OCI-LY1 (cell line): Measurements from ENCODE around the gene VEPH1.

Experiments used
- H2AFZ ChIP-seq: fragments of 200-600 bp; sonication (generic), shearing (Covaris generic); 2 replicates; pipeline ENCODE4 v1.6.0; 2014; ENCODE audit warnings: antibody characterized with exemption, mild to moderate bottlenecking, low read length
- H3F3A ChIP-seq: fragments of 200-600 bp; sonication (generic), shearing (Covaris generic); 2 replicates; pipeline ENCODE4 v1.6.0; 2014; ENCODE audit warnings: mild to moderate bottlenecking, antibody characterized with exemption, low read length, moderate library complexity; ENCODE audit not compliant: insufficient read depth
- H3K27ac ChIP-seq: fragments of 200-600 bp; sonication (generic); 2 replicates; pipeline ENCODE4 v1.5.1; 2014; ENCODE audit warnings: low read length, mixed run types, mild to moderate bottlenecking, low read depth; ENCODE audit not compliant: poor library complexity, severe bottlenecking
- H3K27me3 ChIP-seq: fragments of 200-600 bp; sonication (generic); 2 replicates; pipeline ENCODE4 v1.6.0; 2014; ENCODE audit warnings: antibody characterized with exemption, mild to moderate bottlenecking, low read length, moderate library complexity; ENCODE audit not compliant: insufficient read depth
- H3K36me3 ChIP-seq: fragments of 200-600 bp; sonication (generic); 2 replicates; pipeline ENCODE4 v1.6.1; 2014; ENCODE audit warnings: mild to moderate bottlenecking, antibody characterized with exemption, low read length, moderate library complexity, mixed read lengths; ENCODE audit not compliant: insufficient read depth
- H3K4me1 ChIP-seq: fragments of 200-600 bp; sonication (generic); 2 replicates; pipeline ENCODE4 v1.5.1; 2014; ENCODE audit warnings: mild to moderate bottlenecking, low read length, moderate library complexity; ENCODE audit not compliant: insufficient read depth, severe bottlenecking
- H3K4me2 ChIP-seq: fragments of 200-600 bp; sonication (generic), shearing (Covaris generic); 2 replicates; pipeline ENCODE4 v1.6.1; 2014; ENCODE audit warnings: low read length
- H3K4me3 ChIP-seq: fragments of 200-600 bp; sonication (generic); 2 replicates; pipeline ENCODE4 v1.5.1; 2014; ENCODE audit warnings: low read length, low read depth, mild to moderate bottlenecking, mixed read lengths; ENCODE audit not compliant: poor library complexity, severe bottlenecking
- H3K79me2 ChIP-seq: fragments of 200-600 bp; shearing (Covaris generic); 2 replicates; pipeline ENCODE4 v1.6.1; 2016; ENCODE audit warnings: mixed run types, low read length, mixed read lengths; ENCODE audit not compliant: insufficient read depth
- H3K9ac ChIP-seq: fragments of 200-600 bp; sonication (generic), shearing (Covaris generic); 2 replicates; pipeline ENCODE4 v1.6.1; 2014; ENCODE audit warnings: mild to moderate bottlenecking, low read length, mixed read lengths
- H3K9me2 ChIP-seq: fragments of 200-600 bp; sonication (generic), shearing (Covaris generic); 2 replicates; pipeline ENCODE4 v1.6.1; 2014; ENCODE audit warnings: low read depth, mild to moderate bottlenecking, low read length, mixed read lengths
- H3K9me3 ChIP-seq: fragments of 200-600 bp; shearing (Covaris generic); 2 replicates; pipeline ENCODE4 v1.6.1; 2014; ENCODE audit warnings: low read length, mixed read lengths
- H4K20me1 ChIP-seq: fragments of 200-600 bp; sonication (generic), shearing (Covaris generic); 2 replicates; pipeline ENCODE4 v1.6.0; 2016; ENCODE audit warnings: mild to moderate bottlenecking, low read length; ENCODE audit not compliant: insufficient read depth
- EZH2 ChIP-seq: fragments of 200-600 bp; sonication (generic), shearing (Covaris generic); IDR thresholded peaks from 2 replicates; pipeline ENCODE4 v1.8.0; 2017; ENCODE audit warnings: borderline replicate concordance, mixed run types, mild to moderate bottlenecking, antibody characterized with exemption, low read length, moderate library complexity, mixed read lengths
- TF ChIP-seq, protein P1 (sequence below): fragments of 200-600 bp; sonication (generic), shearing (Covaris generic); IDR thresholded peaks from 2 replicates; pipeline ENCODE4 v1.5.1; 2017; ENCODE audit warnings: mild to moderate bottlenecking, antibody characterized with exemption, low read length, moderate library complexity, mixed read lengths

The VEPH1 gene

DNA sequence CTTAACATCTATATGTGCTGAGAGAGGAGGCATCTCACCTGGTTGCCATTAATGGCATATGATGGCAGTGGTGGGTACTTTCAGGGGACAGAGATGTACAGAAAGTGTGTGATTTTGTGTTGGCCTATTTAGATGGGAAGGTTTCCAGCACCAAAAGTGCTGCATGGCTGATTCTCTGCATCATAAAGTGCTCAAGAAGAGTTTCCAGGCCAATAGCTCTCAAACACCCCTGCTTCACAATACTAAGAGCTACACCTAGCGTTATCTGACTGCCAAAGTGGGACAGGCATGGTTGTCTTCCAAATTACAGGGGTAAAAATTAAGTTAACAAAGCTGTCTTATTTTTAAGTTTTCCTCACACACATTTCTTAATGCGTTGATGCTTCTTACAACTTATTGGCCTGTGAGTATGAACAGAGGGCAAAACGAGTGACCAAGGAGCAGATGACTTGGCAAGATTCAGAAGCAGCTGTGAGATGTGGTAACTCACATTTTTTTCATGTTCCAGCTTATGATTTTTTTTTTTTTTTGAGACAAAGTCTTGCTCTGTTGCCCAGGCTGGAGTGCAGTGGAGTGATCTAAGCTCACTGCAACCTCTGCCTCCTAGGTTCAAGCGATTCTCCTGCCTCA lies 41.4 kb upstream of the VEPH1 start:
- no peak overlapping the region for H3K4me3 ChIP-seq
- H3K27ac ChIP-seq, result no peak overlapping the region
- no peaks in the 10 kb centered on the region for H3F3A ChIP-seq
- TF ChIP-seq, protein P1, sequence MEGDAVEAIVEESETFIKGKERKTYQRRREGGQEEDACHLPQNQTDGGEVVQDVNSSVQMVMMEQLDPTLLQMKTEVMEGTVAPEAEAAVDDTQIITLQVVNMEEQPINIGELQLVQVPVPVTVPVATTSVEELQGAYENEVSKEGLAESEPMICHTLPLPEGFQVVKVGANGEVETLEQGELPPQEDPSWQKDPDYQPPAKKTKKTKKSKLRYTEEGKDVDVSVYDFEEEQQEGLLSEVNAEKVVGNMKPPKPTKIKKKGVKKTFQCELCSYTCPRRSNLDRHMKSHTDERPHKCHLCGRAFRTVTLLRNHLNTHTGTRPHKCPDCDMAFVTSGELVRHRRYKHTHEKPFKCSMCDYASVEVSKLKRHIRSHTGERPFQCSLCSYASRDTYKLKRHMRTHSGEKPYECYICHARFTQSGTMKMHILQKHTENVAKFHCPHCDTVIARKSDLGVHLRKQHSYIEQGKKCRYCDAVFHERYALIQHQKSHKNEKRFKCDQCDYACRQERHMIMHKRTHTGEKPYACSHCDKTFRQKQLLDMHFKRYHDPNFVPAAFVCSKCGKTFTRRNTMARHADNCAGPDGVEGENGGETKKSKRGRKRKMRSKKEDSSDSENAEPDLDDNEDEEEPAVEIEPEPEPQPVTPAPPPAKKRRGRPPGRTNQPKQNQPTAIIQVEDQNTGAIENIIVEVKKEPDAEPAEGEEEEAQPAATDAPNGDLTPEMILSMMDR, result no peak
- TF ChIP-seq EZH2, result no peak
- no peak overlapping the region for H2AFZ ChIP-seq
- no peaks in the 10 kb centered on the region for H3K36me3 ChIP-seq
- no peaks in the 10 kb centered on the region for H3K9me2 ChIP-seq
- no peaks in the 10 kb centered on the region for H3K79me2 ChIP-seq
- H3K27me3 ChIP-seq, result no peaks in the 10 kb centered on the region
- H3K9ac ChIP-seq, result no peak overlapping the region
- no peaks in the 10 kb centered on the region for H4K20me1 ChIP-seq
- H3K9me3 ChIP-seq, result no peaks in the 10 kb centered on the region
- H3K4me1 ChIP-seq, result no peaks in the 10 kb centered on the region
- no peak overlapping the region for H3K4me2 ChIP-seq

DNA sequence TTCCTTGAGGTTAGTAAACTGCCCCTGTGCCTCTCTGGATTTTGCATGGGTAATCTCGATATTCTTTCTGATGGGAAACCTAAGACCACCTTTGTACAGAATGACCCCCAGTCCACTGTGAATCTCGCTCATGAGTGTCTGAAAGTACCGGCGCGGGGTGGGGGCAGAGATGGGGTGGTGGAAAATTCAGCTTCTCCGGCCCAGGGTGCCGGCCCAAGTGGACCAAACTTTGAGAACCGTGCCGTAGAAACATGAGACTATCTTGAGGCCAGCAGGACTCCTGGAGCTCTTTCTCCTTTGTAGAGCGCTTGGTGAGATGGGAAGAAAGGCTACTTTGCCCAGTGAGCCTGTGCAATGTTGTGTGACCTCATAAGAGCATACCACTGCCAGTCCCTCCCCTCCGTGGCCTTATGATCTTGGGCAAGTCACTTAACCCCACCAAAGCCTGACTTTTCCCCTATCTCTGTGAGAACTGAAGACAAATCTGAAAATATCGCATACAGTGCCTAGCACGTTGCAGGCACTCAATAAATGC lies 40.4 kb upstream of the VEPH1 start:
- no peak overlapping the region for H3K9ac ChIP-seq
- H3K9me2 ChIP-seq, result no peaks in the 10 kb centered on the region
- no peak overlapping the region for H2AFZ ChIP-seq

DNA sequence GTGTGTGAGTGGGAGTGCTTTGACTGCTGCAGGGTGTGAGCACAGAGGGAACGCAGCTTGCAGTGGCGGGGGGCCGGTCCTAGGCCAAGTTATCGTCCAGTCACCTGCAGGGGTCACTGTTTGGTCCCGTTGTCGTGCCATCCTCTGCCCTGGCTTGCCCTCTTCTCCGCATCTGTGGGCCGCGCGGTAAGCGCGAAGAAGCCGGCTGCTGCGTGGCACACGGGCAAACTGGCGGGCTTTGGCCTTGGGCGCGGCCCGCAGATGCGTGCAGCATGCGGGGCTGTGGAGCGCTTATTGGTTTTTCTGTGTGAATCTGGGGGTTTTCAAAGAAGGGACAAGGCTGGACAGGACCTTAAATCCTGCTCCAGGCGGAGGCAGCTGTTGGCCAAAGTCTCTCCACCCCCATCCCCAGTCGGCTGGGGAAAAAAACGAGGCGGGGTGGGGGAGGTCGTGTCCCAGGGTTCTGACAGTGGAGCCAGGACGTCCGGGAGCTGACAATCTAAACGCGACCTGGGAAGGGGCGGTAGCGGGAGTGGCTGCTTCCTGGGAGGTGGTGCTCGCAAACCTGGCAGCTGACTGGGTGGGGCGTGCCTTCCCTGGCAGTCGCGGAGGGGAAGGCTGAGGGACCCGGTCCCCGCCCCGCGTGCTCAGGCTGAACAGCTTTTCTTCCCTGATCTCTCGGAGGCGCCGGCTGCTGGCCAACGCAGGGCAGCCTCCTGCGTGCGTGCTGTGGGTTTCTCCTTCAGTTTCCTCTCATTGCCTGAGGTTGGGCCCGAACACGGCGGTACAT lies 39.7 kb upstream of the VEPH1 start:
- H3K9me3 ChIP-seq, result no peaks in the 10 kb centered on the region
- H3K27ac ChIP-seq, result no peak overlapping the region
- no peak for TF ChIP-seq EZH2
- TF ChIP-seq, protein P1, result no peak

More for the DNA sequence above, 40.4 kb upstream of the VEPH1 start:
- no peaks in the 10 kb centered on the region for H3F3A ChIP-seq
- H3K9me3 ChIP-seq, result no peaks in the 10 kb centered on the region
- no peak overlapping the region for H3K4me2 ChIP-seq
- H3K27ac ChIP-seq, result no peak overlapping the region
- no peaks in the 10 kb centered on the region for H3K79me2 ChIP-seq
- H4K20me1 ChIP-seq, result no peaks in the 10 kb centered on the region
- H3K4me1 ChIP-seq, result no peaks in the 10 kb centered on the region
- no peak overlapping the region for H3K4me3 ChIP-seq
- no peaks in the 10 kb centered on the region for H3K27me3 ChIP-seq
- no peaks in the 10 kb centered on the region for H3K36me3 ChIP-seq
- TF ChIP-seq EZH2, result no peak
- TF ChIP-seq, protein P1, result no peak

More for the DNA sequence above, 39.7 kb upstream of the VEPH1 start:
- Histone ChIP-seq H3K4me2 (no peak overlapping the region), H3K79me2 (no peaks in the 10 kb centered on the region), H3K4me3 (no peak overlapping the region), H4K20me1 (no peaks in the 10 kb centered on the region), H3K4me1 (no peaks in the 10 kb centered on the region), H3F3A (no peaks in the 10 kb centered on the region), H3K9ac (no peak overlapping the region), H3K36me3 (no peaks in the 10 kb centered on the region), H2AFZ (no peak overlapping the region), H3K27me3 (no peaks in the 10 kb centered on the region), H3K9me2 (no peaks in the 10 kb centered on the region)
